A549 (cell line): ENCODE results near the gene ACSL5.

Source experiments
- CHD2 ChIP-seq: fragments of 150-350 bp; IDR thresholded peaks from 2 replicates; pipeline ENCODE4 v1.6.1; 2014; ENCODE audit warnings: low read length; ENCODE audit not compliant: partially characterized antibody
- EHMT2 ChIP-seq: fragments of 200-600 bp; sonication (generic); IDR thresholded peaks from 2 replicates; pipeline ENCODE4 v1.6.1; 2016; ENCODE audit warnings: antibody characterized with exemption, low read depth, mild to moderate bottlenecking, moderate library complexity
- SMC3 ChIP-seq: fragments of >200 bp; sonication (Bioruptor Twin); formaldehyde crosslinking; IDR thresholded peaks from 3 replicates; pipeline ENCODE4 v1.6.1; 2018; ENCODE audit warnings: inconsistent platforms

- TF ChIP-seq SMC3 (no peak), CHD2 (no peak), EHMT2 (no peak)
Observed at GRCh38 chr10:112376396-112376790, 2.5 kb downstream of the ACSL5 start.
